Stimulated activated CD4-positive, alpha-beta T cell treated with anti-CD3 and anti-CD28 coated beads, Interleukin-4, amount 100 ng/mL, for 4 hours (primary cell): ENCODE results near the gene VPS37C.
A peak's percentile ranks its signal among the peaks of the same experiment; 100 is the strongest.
"Not testable (repeated sequence)": the region's sequence is repeated elsewhere in the genome, so short reads cannot be mapped to it uniquely, and the experiment has no call there.

ENCODE experiments used
- DNase-seq, 2 experiments: peaks; one replicate each; pipeline ENCODE4 v3.0.0-alpha.2; 2020

Gene VPS37C

DNA sequence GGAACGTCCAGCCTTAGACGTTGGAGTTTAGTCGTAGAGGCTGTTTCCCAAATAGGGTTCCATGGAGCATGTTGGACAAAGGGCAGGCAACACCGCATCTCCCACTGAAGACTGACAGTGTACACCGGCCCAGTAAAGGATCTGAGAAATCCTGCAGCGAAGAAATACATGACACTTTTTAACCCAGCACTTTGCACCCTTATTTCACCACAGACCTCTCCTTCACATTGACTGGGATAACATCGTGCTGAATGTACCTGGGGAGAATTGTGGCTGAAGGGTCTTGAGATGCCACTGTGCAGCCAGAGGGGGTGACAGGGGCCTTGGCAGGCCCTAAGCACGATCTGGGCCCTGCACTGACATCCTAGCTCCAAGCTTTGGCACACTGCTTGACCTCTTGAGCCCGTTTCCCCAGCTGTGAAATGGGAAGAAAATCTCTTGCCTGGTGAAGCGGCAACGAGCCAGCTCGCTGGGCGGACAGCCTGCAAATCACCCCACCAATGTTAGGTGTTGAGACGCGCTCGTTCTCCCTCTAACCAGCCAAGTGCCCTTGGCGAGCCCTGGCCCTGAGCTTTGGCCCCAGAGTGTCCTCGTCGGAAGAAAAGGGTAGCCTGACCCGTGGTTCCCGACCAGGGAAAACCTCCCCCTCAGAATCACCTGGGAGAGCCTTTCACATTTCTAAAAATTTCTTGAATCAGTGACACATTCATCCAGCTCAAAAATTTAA is 45.6 kb downstream of the VPS37C start:
- DNase-seq = no peak

DNA sequence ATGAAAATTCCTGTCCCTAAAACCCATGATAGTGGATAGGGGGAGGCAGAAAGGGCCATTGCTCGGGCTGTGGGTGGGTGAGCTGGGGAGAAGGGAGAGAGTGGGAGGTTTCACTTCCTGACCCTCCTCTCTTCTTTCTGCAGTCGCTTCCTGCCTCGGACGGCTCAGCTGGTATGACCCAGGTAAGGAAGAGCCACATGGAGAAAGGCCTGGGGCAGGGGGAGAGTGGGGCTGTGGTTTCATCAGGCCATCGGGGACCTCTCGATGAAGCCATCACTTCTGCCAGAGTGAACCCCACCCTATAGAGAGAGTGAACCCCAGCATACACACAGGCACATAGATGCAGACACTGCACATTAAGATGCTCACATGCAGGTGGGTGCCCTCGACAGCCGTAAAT is 46.3 kb downstream of the VPS37C start:
- no peak for DNase-seq

- DNase-seq = no peak
Observed at GRCh38 chr11:61113201-61113600, 48.0 kb downstream of the VPS37C start.

DNA sequence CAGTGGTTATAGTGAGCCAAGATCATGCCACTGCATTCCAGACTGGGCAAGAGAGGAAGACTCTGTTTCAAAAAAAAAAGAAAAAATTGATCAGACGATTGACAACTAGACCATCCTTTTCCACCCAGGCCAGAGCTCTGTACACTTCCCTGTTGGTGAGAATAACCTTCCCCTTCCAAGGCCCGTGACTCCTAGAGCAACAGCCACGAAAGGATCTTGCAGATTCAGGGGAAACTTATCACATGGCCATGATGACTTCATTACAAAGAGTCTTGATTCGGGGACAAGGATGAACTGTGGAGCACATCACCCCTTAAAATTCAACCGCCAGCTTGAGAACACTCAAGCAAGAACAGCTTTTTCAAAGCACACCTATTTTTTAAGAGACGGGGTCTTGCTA is 48.7 kb downstream of the VPS37C start:
- DNase-seq = no peak

DNA sequence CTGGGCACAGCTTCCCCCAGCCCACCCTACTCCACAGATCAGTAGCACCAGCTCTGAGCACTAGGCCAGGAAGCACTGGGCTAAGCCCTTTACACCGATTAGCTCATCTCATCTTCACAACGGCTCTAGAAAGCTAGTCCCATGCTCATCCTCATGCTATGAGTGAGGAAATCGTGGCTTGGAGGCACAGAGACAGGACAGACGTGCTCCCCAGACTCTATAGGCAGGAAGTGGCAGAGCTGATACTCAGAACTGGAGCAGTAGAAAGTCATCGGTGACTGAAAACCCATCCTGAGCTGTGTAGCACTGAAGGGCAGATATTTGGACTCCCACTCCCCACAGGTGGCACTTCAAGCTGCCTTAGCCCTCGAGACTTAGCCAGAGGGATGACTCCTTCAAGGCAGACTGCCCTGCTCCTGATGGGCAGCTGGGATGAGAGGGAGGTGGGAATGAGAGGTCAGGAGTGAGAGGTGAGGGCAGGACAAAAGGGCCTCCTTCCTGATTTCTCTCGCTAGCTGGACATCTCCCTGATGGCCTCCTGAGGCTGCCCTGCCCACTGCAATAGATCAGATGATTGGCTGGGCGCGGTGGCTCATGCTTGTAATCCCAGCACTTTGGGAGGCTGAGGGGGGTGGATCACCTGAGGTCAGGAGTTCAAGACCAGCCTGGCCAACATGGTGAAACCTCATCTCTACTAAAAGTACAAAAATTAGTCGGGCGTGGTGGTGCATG is 49.3 kb downstream of the VPS37C start:
- peak in 1 of 2 experiments; percentile 54 for DNase-seq

GRCh38 chr11:61111050-61111435 is 50.2 kb downstream of the VPS37C start:
- DNase-seq = no peak

DNA sequence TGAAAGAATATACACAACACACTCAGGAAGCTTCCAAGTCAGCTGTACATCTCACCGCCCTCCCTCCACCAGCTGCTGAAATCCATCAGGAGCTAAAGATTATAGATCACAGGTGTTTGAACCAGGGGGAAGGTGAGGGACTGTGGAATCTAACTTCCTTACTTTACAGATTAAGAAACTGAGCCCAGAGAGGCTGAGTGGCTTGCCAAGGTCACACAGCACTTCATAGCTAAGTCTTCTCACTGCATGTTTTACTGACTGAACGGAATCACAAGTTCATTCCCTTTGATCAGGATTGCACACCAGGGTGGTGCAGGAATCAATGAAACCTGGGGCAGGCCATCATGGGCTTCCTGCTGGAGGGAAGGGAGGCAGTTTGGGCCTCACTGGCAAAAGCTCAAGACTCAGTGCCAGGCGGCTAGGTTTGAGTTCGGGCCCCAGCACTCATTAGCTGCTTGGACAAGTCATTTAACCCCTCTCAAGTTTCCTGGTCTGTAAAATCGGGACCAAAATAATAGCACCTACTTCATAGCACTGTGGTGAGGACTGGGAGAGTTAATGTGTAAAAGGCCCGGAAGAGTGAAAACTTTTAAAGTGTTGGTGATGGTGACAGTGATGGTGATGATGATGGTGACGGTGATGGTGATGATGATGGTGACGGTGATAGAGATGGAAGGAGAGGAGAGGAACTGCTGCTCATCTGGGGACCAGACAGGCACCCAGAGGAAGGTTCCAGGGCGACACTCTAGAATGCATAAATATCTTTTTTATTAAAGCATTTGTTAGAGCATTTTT is 50.8 kb downstream of the VPS37C start:
- DNase-seq = no peak

DNA sequence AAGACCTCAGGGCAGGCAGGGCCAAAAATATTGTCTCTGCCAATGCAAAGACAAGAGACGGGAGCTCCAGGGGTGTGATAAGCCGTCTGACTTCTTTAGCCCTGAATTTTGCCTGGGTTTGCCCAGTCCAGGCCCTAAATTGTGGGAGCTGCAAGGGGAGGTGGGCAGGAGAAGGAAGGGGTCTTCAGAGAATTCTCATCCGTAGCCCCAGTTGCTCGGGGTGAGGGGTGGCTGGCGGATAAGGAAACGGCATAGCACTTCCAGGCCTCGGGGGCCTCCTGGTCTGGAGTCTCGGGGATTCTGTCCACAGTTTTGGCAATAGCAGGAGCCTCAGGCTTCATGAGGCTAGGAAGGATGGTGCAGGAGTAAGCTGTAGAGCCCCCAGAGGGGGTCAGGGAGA is 51.6 kb downstream of the VPS37C start:
- no peak for DNase-seq

DNA sequence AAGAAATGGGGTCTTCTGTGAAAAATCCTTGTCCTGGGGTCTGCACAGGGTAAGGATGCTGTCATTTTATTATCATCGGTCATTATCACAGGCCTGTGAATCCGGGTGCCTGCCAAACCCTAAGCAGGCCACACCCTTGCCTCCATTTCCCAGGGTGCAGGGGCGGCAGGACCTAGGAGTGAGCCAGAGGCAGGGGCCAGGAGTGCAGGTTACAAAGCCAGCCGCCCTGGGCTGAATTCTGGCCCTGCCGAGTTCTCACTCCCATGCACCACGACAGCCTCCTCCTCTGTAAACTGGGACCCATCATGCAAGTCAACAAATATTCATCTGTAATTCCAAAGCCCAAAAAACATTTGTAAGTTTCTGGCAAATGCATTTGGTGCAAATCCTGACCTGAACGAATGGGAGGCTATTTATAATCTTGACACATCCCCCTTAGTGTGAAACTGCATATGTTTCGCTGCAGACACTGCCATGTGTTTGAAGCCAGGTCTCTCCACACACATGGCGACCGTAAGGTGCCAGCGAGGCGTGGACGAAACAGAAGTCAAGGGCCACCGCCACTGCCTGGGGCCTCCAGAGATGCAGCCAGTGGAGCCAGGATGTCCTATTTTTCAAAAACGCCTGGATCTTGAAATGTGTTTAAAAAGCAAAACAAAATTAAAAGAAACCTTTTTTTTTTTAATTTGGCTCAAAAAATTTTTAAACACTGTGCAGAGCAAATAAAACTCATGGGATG is 52.2 kb downstream of the VPS37C start:
- DNase-seq = no peak

- DNase-seq = no peak
Observed at GRCh38 chr11:61107888-61108287, 53.3 kb downstream of the VPS37C start.

GRCh38 chr11:61106894-61107470 is 54.2 kb downstream of the VPS37C start:
- DNase-seq = no peak

DNA sequence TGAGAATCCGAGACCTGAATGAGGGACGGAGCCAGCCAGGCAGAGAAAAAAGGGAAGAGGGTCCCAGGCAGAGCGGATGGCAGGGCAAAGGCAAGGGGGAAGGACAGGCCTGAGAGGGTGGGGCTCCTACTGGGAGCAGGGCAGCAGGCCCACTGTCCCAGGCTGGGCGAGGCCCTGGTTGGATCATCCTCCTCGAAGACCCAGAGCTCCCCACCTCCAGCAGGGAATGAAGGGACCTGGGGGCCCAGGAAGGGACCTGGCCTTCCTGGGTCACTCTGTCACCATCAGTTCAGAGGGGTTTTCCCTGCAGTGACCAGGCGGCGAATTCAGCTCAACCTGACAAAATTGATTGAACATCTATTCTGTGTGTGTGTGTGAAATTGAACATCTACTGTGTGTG is 54.9 kb downstream of the VPS37C start:
- DNase-seq = no peak

DNA sequence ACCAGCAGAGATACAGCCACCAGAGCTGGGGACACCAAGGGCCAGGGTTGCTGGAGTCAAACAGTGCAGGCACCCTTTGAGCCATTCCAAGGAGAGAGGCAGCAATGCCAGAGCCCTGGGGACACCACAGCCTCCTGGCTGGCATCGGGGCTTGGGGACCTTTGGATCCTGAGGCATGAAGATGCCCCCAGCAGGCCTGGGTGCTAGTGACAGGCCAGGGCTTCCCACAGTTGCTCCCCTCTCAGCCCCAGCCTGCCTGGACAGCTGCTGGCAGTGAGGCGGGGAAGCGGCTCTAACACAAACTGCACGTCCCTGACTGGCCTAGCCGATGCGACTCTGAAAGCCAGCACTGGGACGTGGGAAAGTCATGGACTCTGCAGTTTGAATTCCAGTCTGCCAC is 56.3 kb downstream of the VPS37C start:
- DNase-seq = no peak

DNA sequence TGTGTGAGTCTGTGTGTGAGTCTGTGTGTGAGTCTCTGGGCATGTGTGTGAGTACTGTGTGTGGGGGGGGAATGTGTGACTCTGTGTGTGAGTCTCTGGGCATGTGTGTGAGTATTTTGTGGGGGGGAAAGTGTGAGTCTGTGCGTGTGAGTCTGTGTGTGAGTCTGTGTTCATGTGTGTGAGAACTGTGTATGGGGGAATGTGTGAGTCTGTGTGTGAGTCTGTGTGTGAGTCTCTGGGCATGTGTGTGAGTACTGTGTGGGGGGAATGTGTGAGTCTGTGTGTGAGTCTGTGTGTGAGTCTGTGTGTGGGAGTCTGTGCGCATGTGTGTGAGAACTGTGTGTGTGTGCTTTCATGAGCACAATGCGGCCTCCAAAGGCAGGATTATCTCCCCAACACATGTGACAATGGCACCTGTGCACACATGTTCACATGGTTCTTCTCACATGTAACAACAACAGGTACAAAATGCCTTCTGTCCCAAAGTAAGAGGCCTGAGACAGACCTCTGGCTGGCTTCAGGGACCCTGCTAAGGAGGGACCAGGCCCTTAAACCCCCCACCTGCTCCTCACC is 57.3 kb downstream of the VPS37C start:
- DNase-seq = peak in 1 of 2 experiments; percentile 35

GRCh38 chr11:61102667-61103571 is 58.3 kb downstream of the VPS37C start:
- no peak for DNase-seq

DNA sequence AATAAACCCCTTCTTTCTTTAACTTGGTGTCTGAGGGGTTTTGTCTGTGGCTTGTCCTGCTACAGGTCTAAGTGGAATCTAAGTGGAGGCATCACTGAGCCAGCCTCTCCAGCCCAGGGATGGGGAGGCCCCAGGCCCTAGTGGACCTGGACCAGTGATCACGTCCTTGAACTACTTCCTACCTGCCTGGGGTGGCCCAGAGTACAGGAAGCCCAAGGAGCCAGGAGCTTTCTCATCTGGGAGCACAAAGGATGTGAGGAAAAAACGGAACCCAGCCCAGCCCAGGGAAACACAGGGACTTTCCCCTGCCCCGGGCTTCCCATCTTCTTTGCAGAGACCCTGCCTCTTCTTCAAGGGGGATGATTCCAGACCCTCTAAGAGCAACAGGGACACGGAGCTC is 62.4 kb downstream of the VPS37C start:
- no peak for DNase-seq

DNA sequence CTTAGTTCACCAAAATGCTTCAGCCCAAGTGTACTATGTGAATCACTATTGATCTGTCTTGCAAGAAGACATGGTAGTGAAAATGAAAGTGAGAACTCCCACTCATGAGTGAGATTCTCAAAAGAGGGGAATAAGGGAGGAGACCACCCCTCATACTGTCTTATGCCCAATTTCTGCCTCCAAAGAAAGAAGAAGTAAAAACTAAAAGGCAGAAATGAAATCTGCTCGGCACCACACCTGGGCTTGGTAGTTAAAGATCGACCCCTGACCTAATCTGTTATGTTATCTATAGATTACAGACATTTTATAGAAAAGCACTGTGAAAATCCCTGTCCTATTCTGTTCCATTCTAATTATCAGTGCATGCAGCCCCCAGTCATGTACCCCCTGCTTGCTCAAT is 63.0 kb downstream of the VPS37C start:
- not testable (repeated sequence) for DNase-seq

GRCh38 chr11:61095021-61095420 is 66.2 kb downstream of the VPS37C start:
- no peak for DNase-seq

- DNase-seq = not testable (repeated sequence)
Observed at GRCh38 chr11:61094167-61094566, 67.1 kb downstream of the VPS37C start.

DNA sequence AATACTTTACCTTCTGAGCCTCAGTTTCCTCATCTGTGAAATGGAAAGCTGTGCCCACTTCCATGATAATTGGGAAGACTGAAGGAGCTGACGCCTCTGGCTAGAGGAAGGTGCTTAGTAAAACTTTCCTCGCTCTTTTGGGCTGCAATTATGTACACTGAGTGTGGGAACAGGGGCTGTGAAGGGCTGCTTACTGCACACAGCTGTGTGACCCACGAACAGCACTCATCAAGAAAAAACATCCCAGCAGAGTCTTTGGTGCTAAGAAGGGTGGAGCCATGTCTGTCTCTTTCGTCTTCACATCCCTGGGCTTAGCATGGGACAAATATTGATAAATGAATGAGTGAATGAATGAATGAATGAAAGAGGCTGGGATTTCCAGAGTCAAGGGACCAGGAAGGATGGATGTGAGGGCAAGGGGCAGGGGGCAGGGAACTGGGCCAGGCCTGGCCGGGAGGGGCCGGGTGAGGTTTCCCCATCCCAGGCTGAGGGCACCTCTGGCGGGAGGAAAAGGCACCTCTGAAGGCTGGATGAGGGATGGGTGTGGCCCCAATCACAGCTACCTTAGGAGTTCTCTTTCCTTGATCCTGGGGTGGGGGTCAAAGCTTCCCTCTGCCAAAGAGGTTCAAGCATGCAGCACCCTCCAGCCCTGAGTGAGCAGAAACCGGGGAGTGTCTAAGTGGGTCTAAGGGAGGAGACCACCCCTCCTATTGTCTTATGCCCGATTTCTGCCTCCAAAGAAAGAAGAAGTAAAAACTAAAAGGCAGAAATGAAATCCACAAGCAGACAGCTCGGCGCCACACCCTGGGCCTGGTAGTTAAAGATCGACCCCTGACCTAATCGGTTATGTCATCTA is 68.1 kb downstream of the VPS37C start:
- no peak for DNase-seq
